Glutamatergic neuron (in vitro differentiated cells): ENCODE data around the gene TMEM204. TPM values are rescaled to one million over a fixed set of nuclear protein-coding genes. Genes with fewer than 3 reads are reported as not detected.

Source experiments
- DNase-seq: peaks from one replicate; pipeline ENCODE4 v3.0.0; 2022
- H3K27ac Mint-ChIP-seq: one replicate; pipeline ENCODE4 v1.8.0; 2020; ENCODE audit warnings: mild to moderate bottlenecking, mixed read lengths, inconsistent platforms; ENCODE audit not compliant: unreplicated experiment
- H3K27me3 Mint-ChIP-seq: one replicate; pipeline ENCODE4 v1.8.0; 2020; ENCODE audit warnings: mild to moderate bottlenecking, moderate library complexity, mixed read lengths, inconsistent platforms; ENCODE audit not compliant: unreplicated experiment
- H3K36me3 Mint-ChIP-seq: one replicate; pipeline ENCODE4 v1.8.0; 2020; ENCODE audit warnings: mild to moderate bottlenecking, mixed read lengths, inconsistent platforms; ENCODE audit not compliant: unreplicated experiment
- H3K4me1 Mint-ChIP-seq: one replicate; pipeline ENCODE4 v1.8.0; 2020; ENCODE audit warnings: mild to moderate bottlenecking, low read depth, mixed read lengths, inconsistent platforms; ENCODE audit not compliant: unreplicated experiment
- H3K4me3 Mint-ChIP-seq: one replicate; pipeline ENCODE4 v1.8.0; 2020; ENCODE audit warnings: mild to moderate bottlenecking, mixed read lengths, inconsistent platforms; ENCODE audit not compliant: unreplicated experiment
- H3K9me3 Mint-ChIP-seq: one replicate; pipeline ENCODE4 v1.8.0; 2020; ENCODE audit warnings: mild to moderate bottlenecking, moderate library complexity, mixed read lengths, inconsistent platforms; ENCODE audit not compliant: unreplicated experiment
- total RNA-seq: library from RNA; stranded (reverse); fragmentation: NEBNext Ultra II Directional; extraction: Animal tissue kit (Norgen Biotek cat#: 25700); gene quantifications from one replicate; pipeline ENCODE4 v1.2.1, GENCODE V29; 2021; ENCODE audit not compliant: unreplicated experiment
- TF ChIP-seq, protein P1 (sequence below): fragments of 200-600 bp; sonication (generic); IDR thresholded peaks from one replicate; pipeline ENCODE4 v1.5.0; 2021; ENCODE audit not compliant: partially characterized antibody, unreplicated experiment

Gene TMEM204
- total RNA-seq, 1 donor from 2014 or later = 0.22 TPM

DNA sequence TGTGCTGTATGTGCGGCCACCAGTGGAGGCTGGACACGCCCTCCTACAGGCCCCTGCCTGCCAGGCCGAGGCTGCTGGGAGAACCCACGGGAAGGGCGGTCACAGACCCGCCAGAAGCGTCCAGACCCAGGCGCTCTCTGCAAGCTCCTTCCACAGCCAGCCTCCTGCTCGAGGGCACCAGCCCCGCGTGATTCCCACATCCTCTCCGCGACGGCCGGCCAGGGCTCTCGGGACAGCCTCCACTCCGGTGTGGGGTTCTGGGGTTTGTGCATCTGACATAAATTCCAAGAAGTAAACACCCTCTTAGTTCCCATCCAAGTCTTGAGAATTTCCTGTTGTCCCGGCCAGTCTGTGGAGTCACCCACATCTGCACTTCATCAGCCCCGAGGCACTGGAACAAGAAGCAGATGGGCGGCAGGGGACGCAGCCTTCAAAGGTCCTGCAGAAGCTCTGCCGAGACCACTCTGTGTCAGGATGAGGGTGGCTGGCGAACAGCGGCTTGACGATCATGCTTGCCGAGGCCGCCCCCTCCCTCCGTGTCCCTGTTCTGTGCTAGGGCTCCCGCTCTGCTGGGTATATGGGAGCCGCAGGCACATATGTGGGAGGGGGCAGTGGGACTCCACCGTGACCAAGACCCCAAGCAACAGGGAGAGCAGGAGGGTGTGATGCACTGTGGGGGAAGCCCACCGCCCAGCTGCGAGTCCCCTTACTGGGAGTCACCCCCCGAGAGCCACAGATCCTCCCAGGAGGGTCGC is 2.4 kb upstream of the TMEM204 start:
- H3K36me3 Mint-ChIP-seq = no peaks in the 10 kb centered on the region
- H3K27me3 Mint-ChIP-seq = peaks cover 4% of the 10 kb centered on the region
- H3K4me3 Mint-ChIP-seq = no peak overlapping the region
- peaks cover 14% of the 10 kb centered on the region for H3K4me1 Mint-ChIP-seq
- DNase-seq = no peak
- peaks cover 11% of the 10 kb centered on the region for H3K9me3 Mint-ChIP-seq
- TF ChIP-seq, protein P1, sequence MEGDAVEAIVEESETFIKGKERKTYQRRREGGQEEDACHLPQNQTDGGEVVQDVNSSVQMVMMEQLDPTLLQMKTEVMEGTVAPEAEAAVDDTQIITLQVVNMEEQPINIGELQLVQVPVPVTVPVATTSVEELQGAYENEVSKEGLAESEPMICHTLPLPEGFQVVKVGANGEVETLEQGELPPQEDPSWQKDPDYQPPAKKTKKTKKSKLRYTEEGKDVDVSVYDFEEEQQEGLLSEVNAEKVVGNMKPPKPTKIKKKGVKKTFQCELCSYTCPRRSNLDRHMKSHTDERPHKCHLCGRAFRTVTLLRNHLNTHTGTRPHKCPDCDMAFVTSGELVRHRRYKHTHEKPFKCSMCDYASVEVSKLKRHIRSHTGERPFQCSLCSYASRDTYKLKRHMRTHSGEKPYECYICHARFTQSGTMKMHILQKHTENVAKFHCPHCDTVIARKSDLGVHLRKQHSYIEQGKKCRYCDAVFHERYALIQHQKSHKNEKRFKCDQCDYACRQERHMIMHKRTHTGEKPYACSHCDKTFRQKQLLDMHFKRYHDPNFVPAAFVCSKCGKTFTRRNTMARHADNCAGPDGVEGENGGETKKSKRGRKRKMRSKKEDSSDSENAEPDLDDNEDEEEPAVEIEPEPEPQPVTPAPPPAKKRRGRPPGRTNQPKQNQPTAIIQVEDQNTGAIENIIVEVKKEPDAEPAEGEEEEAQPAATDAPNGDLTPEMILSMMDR = no peak
- H3K27ac Mint-ChIP-seq = peak overlapping the region; percentile 12

DNA sequence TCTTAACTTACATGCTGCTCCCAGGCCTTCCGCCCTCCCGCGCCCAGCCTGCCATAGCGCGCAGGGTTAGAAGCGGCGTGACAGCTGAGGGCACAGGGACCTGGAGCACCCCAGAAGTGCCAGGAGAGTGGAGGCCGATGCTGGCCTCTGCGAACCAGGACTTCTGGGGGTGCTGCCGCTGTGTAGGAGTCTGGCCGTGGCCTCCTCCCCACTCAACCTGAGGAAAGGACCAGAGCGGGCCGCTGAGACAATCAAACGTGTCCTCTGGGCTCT is 1.9 kb upstream of the TMEM204 start:
- no peaks in the 10 kb centered on the region for H3K36me3 Mint-ChIP-seq
- peaks cover 14% of the 10 kb centered on the region for H3K4me1 Mint-ChIP-seq
- DNase-seq = no peak
- H3K27me3 Mint-ChIP-seq = peaks cover 4% of the 10 kb centered on the region
- H3K27ac Mint-ChIP-seq = no peak overlapping the region
- TF ChIP-seq, protein P1 = no peak
- peaks cover 11% of the 10 kb centered on the region for H3K9me3 Mint-ChIP-seq
- H3K4me3 Mint-ChIP-seq = no peak overlapping the region

DNA sequence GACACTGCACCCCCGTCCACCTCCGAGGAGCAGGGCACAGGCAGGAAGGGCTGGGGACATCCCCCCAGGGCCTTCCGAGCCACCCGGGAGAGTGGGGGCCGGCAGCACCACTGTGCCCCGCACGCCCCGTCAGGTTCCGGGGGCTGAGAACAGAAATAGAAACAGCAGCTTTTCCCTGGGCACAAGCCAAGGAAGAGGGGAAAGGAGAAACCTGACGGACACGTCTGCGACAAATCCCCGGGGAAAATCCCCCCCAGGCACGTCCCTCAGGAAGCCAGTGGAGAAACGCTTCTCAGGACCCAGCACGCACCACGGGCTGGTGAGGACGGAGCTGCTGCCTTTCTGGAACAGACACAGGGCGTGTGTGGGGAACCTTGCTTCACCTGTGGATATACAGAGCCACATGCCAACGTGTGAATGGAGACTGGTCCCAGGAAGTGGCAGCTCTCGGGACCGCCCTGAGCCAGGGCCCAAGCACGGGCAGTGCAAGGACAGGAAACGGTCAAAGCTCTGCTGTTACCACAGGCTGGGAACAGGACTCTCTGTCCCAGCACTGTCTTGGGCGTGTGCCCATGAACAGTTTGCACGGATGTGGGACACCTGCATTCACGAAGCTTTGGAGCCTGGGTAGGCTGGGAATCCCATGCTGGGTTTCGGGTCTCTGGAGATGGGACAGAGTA is 1.2 kb upstream of the TMEM204 start:
- Mint-ChIP-seq H3K4me1 (peaks cover 18% of the 10 kb centered on the region), H3K4me3 (no peak overlapping the region), H3K36me3 (no peaks in the 10 kb centered on the region), H3K27ac (no peak overlapping the region), H3K9me3 (peaks cover 11% of the 10 kb centered on the region), H3K27me3 (peaks cover 6% of the 10 kb centered on the region)
- TF ChIP-seq, protein P1 = no peak
- DNase-seq = no peak

DNA sequence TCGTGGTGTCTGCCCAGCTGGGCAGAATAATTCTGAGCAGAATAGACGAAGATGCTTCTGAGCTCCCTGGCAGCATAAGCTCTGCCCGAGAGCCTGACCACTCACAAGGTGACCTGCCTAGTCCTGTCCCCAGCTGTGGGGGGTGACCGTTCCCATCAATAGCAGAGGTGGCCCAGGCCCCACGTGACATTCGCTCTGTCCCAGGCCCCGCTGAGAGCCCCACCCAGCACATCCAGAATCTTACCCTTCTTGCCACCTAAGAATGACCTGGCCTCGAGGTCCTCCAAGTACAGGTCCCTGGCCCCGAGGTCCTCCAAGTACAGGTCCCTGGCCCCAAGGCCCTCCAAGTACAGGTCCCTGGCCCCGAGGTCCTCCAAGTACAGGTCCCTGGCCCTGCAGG is 695 bp upstream of the TMEM204 start:
- TF ChIP-seq, protein P1 = no peak
- Mint-ChIP-seq H3K4me1 (peaks cover 18% of the 10 kb centered on the region), H3K36me3 (no peaks in the 10 kb centered on the region), H3K9me3 (peaks cover 11% of the 10 kb centered on the region), H3K27ac (no peak overlapping the region), H3K27me3 (peaks cover 6% of the 10 kb centered on the region), H3K4me3 (no peak overlapping the region)
- DNase-seq = no peak
